NCI-H1694 (cell line): ENCODE measurements around the gene ZNF358.

Experiments used
- DNase-seq: peaks from one replicate; lab custom pipeline; 2025; lab: John Stamatoyannopoulos, UW

The ZNF358 gene

GRCh38 chr19:7515645-7516151, at the start of gene ZNF358:
Gene ZNF358, plus strand, starts transcription at chr19:7516103. Its CDS starts 3,140 bp downstream, at chr19:7519243.
- no peak for DNase-seq

DNA sequence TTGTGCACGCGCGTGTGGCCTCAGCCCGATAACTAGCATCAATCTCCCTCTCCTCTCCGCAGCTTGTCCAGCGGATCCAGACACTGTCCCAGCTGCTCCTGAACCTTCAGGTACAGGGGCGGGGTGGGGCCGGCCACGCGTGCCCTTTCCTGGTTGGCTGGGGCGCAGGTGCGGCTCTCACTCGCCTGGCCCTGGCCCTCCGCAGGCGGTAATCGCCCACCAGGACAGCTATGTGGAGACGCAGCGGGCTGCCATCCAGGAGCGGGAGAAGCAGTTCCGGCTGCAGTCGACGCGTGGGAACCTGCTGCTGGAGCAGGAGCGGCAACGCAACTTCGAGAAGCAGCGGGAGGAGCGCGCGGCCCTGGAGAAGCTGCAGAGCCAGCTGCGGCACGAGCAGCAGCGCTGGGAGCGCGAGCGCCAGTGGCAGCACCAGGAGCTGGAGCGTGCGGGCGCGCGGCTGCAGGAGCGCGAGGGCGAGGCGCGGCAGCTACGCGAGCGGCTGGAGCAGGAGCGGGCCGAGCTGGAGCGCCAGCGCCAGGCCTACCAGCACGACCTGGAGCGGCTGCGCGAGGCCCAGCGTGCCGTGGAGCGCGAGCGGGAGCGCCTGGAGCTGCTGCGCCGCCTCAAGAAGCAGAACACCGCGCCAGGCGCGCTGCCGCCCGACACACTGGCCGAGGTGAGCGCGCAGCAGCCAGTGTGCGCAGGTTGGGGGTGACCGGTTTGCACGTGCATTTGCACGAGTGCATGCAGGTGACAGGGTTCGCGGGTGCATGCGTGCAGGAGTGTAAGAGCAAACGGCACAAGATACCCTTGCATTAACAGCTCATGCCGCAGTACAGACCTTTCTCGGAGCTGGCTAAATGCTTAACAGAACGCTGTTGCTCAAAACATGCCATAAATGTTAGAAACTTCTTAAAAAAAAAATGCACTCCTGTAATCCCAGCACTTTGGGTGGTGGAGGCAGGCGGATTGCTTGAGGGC, 48.6 kb upstream of the ZNF358 start:
- DNase-seq: no peak

DNA sequence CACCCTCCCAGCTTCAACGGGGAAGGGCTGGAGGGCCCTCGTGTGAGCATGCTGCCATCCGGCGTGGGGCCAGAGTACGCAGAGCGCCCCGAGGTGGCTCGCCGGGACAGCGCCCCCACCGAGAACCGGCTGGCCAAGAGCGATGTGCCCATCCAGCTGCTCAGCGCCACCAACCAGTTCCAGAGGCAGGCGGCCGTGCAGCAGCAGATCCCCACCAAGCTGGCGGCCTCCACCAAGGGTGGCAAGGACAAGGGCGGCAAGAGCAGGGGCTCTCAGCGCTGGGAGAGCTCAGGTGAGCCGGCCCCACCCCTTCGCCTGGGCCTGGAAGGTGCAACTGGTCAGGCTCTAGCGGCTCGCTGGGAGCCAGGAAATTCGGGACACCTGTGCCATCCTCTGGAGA, 47.1 kb upstream of the ZNF358 start:
- no peak for DNase-seq

- no peak for DNase-seq
Observed at GRCh38 chr19:7469669-7470285, 46.1 kb upstream of the ZNF358 start.

GRCh38 chr19:7470540-7471305, 45.2 kb upstream of the ZNF358 start:
- no peak for DNase-seq

DNA sequence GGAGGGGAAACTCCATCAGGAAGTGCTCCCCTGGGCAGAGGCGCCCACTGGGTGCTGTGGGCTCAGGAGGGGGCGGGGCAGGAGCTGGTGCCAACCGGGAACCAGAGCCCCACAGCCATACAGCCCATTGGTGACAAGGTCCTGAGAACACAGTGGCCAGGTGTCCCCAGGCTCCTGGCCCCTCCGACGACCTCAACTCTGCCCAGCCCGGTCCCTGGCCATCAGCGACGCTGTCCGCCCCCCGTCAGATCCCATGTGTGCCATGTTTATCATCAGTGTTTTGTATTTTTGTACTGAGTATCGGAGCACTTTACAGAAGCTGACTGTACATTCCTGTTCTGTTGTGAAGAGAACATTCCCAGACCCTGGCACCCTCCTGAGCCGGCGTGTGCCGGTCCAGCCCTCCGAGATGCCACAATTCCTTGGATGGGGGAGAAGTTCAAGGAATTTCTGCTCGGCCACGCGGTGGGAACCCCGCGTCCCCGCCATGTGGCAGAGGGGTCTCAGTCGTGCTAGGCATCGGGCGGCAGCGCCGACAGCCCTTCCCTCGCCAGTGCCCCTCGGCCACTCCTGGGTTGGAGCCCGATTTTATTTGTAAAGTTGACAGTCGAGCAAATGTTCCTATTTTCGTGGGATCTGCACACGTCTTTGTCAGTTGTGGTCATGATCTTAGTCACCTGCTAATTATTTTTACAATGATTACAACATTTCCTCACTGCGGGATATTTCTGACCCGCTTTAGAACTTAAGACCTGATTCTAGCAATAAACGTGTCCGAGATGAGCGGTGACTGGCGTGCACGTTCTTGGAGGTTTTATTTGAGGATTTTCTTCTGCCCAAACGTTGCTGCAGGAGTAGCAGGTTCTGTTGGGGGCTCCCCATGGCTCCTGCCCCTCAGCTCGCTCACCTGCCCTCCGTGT, 43.9 kb upstream of the ZNF358 start:
- DNase-seq: no peak

- DNase-seq: no peak
Observed at GRCh38 chr19:7475665-7476064, 40.2 kb upstream of the ZNF358 start.

- no peak for DNase-seq
Observed at GRCh38 chr19:7476241-7476640, 39.7 kb upstream of the ZNF358 start.

DNA sequence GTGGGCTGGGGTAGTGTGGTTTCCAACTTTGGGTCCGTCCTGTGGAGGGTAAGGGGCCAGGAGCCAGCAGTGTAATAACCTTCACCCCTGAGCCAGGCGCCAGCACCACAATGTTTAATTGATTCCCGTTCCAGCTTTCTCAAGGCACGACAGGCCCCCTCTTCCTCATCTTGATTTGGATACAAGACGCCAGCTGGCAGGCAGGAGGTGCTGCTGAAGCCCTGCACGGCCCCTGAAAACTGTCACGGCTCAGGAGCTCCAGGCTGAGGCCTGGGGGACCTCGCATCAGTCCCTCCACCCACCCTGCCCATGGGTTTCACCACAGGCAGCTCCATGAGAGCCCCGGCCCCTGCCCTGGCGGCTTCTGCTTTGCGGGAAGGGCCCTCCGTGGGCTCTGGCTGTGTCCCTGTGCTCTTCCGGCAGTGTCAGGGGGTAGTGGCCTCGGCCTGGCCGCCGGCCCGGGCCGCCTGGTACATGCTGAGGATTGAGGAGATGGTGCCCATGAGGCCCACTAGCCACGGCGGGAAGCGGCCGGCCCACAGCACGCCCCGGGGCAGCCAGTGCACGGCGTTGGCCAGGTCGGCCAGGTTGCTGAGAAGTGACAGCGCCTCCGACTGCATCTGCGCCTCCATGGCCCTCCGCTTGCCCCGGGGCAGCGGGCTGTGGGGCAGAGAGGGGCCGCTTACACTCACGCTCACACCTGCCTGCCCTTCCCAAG, 39.0 kb upstream of the ZNF358 start:
- no peak for DNase-seq

- no peak for DNase-seq
Observed at GRCh38 chr19:7477758-7478157, 38.1 kb upstream of the ZNF358 start.

GRCh38 chr19:7478173-7478842, 37.6 kb upstream of the ZNF358 start:
- no peak for DNase-seq

DNA sequence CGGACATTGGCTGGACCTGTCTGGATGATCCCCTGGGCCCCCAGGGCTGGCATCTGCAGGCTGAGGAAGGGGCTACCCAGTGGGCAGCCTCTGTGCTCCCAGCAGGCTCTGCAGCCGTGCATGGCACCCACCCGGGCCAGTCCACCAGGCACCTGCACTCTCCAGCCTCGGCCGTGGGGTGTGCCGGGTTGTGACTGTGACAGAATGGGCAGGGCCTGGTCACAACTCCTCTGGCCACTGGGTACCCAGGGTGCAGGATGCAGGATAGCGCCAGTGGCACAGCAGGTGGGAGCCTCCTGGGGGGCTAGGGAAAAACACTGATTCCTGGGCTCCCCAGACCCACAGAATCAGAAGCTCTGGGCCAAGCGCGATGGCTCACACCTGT, 37.1 kb upstream of the ZNF358 start:
- no peak for DNase-seq

DNA sequence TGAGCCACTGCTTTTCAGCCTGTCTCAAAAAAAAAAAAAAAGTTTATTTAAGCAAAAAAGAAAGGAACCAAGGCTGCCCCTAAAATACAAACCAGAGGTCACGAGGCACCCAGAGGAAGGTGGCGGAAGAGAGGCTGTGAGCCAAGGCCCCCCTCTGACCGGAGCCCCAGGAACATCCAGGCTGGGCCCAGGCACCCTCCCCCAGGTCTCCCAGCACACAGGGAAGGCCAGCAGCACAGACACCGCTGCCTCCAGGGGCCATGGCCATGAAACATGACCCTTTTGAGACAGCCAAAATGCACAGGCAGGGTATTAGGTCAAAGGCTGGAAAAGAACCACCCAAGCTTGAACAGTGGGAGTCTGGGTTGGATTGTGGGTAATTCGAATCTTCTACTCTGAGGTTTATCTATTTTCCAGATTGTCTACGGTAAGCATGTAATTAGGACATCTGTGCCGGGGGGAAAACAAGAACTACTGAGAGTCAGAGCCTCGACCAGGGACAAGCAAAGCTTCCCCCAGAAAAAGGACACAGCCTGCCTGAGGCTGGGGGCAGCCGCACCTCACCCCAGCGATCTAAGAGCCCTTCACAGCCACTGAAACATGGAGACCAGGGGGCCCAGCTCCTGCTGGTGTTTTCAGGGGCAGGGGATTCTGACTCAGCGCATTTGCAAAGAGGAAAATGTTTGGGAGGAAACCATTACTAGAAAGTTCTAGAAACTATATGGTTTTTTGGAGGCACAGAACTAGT, 35.5 kb upstream of the ZNF358 start:
- no peak for DNase-seq

GRCh38 chr19:7480970-7481255, 35.0 kb upstream of the ZNF358 start:
- no peak for DNase-seq

GRCh38 chr19:7482584-7483439, 33.1 kb upstream of the ZNF358 start:
- DNase-seq: no peak

DNA sequence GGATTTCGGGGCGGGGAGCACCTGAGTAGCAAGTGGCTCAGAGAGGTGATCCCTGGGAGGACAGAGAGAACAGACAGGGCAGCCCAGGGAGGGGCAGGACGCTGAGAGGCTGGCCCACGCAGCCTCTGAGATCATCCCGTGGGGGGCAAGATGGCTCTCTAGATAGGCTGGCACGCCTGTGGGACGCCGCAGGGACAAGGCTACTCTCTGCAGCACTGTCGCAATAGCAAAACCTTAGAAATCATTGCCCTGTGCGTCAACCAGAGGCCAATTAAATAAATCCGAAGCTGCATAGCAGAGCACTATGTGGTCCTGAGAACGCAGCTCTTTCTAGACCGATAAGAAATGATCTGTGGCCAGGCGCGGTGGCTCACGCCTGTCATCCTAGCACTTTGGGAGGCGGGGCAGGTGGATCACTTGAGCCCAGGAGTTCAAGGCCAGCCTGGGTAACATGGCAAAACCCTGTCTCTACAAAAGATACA, 32.1 kb upstream of the ZNF358 start:
- no peak for DNase-seq

- no peak for DNase-seq
Observed at GRCh38 chr19:7486923-7487322, 29.0 kb upstream of the ZNF358 start.

DNA sequence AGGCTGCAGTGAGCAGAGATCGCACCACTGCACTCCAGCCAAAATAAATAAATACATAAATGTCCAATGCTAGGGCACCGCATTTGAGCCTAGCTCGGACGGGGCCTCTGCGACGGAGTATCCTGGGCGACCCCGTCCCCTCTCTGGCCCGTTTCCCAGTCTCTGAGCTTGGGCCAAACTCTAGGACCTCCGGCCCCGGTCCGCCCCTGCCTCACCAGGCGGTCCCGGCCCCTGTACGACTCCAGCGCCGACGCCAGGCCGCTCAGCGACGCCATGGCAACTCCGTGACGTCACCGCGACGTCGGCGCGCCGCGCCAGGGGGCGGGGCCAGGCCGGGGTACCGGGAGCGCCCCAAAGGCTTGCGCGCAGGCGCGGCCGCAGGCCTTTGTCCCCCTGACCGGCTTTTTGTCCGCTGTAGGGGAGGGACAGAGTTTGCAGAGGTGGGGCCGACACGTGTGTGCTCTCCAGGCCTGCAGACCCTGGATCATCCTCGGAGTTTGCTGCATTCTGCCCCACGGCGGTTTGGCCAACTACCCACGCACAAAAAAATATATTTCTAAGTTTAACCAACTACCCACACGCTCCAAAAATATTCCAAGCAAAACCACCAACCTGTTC, 27.1 kb upstream of the ZNF358 start, which contains the start of gene PEX11G:
Gene PEX11G (minus strand): TSS at position 300 of the 618 bp plus-strand sequence. CDS start 25 bp downstream, at position 275.
- DNase-seq: no peak
